HepG2 (cell line): ENCODE results near the gene FBXO10. TPM values are rescaled to one million over a fixed set of nuclear protein-coding genes. Genes with fewer than 3 reads are reported as not detected.

Experiments used
- ATAC-seq: fragments of 200-7000 bp; cut with Tn5 transposase; 3 replicates; pipeline ENCODE4 v1.9.1; 2020; ENCODE audit warnings: mild to moderate bottlenecking, moderate library complexity
- BruUV-seq: library from RNA; stranded (reverse); fragments of 400-500 nt; replicated peaks from 2 replicates; lab custom pipeline; 2021; lab: Mats Ljungman, UMichigan
- CTCF ChIA-PET: fragments of 300-600 bp; formaldehyde crosslinking; extraction: SDS; loops from one replicate; lab custom pipeline; 2021; ENCODE audit warnings: low total read pairs, inconsistent platforms, low intra/inter-chr PET ratio; lab: Yijun Ruan, JAX
- POLR2A ChIA-PET: fragments of 350-600 bp; sonication (Branson Sonifier 250); formaldehyde crosslinking; loops from one replicate; lab custom pipeline; 2020; ENCODE audit warnings: antibody characterized with exemption, inconsistent platforms; lab: Yijun Ruan, JAX
- DNase-seq: peaks from one replicate; pipeline ENCODE4 v3.0.0-alpha.2; 2015; ENCODE audit warnings: low spot score
- FAIRE-seq: peaks from 3 replicates; lab custom pipeline; 2011; peaks lifted over from hg19 to GRCh38; lab: Jason Lieb, UNC
- H2AFZ ChIP-seq: one replicate; pipeline ENCODE4 v1.6.1; 2011; ENCODE audit warnings: low read length, inconsistent platforms
- H3K27ac ChIP-seq: fragments of 300-600 bp; 3 replicates; pipeline ENCODE4 v1.8.0; 2011; ENCODE audit warnings: mixed run types, mild to moderate bottlenecking, mixed read lengths, low read length, inconsistent platforms; ENCODE audit not compliant: insufficient read depth; ENCODE audit errors: extremely low read length
- H3K27me3 ChIP-seq, 2 experiments: fragments of 200-600 bp in 1 of 2; 2 replicates in 1 of 2; 3 replicates in 1 of 2; pipeline versions ENCODE4 v1.6.0 to v1.8.0; 2011; ENCODE audit warnings: low read length in 2 of 2, mild to moderate bottlenecking in 2 of 2, moderate library complexity in 2 of 2, inconsistent platforms in 1 of 2; ENCODE audit not compliant: insufficient read depth in 2 of 2, control insufficient read depth in 1 of 2
- H3K36me3 ChIP-seq, 2 experiments: fragments of 200-600 bp in 1 of 2; replicated peaks in 1 of 2; 2 replicates in 1 of 2; 3 replicates in 1 of 2; pipeline versions ENCODE4 v1.5.1 to v1.8.0; 2011; ENCODE audit warnings: low read length in 2 of 2, inconsistent platforms in 1 of 2; ENCODE audit not compliant: insufficient read depth in 2 of 2, control insufficient read depth in 1 of 2
- H3K4me1 ChIP-seq: 2 replicates; pipeline ENCODE4 v1.5.1; 2012; ENCODE audit warnings: low read length, inconsistent platforms; ENCODE audit not compliant: insufficient read depth
- H3K4me2 ChIP-seq: 2 replicates; pipeline ENCODE4 v1.6.0; 2011; ENCODE audit warnings: low read depth, low read length, inconsistent platforms
- H3K4me3 ChIP-seq, 3 experiments: fragments of 200-600 bp in 1 of 3; sonication (generic), shearing (Covaris generic) in 1 of 3; replicated peaks in 1 of 3; 2 replicates each; pipeline ENCODE4 v1.5.1; 2011 to 2016; ENCODE audit warnings: low read length in 3 of 3, inconsistent platforms in 2 of 3, low read depth in 2 of 3, mild to moderate bottlenecking in 2 of 3, control low read depth in 1 of 3, mixed read lengths in 1 of 3; ENCODE audit not compliant: insufficient read depth in 1 of 3
- H3K79me2 ChIP-seq: one replicate; pipeline ENCODE4 v1.6.1; 2011; ENCODE audit warnings: low read length, inconsistent platforms; ENCODE audit not compliant: insufficient read depth
- H3K9ac ChIP-seq: 2 replicates; pipeline ENCODE4 v1.6.0; 2011; ENCODE audit warnings: mild to moderate bottlenecking, low read depth, low read length, inconsistent platforms; ENCODE audit not compliant: insufficient read depth
- H3K9me3 ChIP-seq: 2 replicates; pipeline ENCODE4 v1.5.1; 2012; ENCODE audit warnings: mild to moderate bottlenecking, low read length
- H4K20me1 ChIP-seq: 2 replicates; pipeline ENCODE4 v1.6.0; 2011; ENCODE audit warnings: inconsistent platforms, mild to moderate bottlenecking, low read length, moderate library complexity; ENCODE audit not compliant: insufficient read depth
- ESRRA ChIP-seq: sonication (generic); formaldehyde crosslinking; IDR thresholded peaks from 2 replicates; pipeline ENCODE4 v1.5.1; 2020; ENCODE audit warnings: mild to moderate bottlenecking, low read depth, missing genetic modification reagents
- NR2F2 ChIP-seq: IDR thresholded peaks from 2 replicates; pipeline ENCODE4 v1.6.1; 2012; ENCODE audit warnings: low read depth, inconsistent platforms, borderline replicate concordance
- PPARG ChIP-seq: conservative IDR thresholded peaks from 2 replicates; pipeline ENCODE4 v1.6.1; 2016; ENCODE audit warnings: missing biosample characterization, missing genetic modification reagents
- PTBP1 ChIP-seq: fragments of 200-400 bp; formaldehyde crosslinking; IDR thresholded peaks from 2 replicates; pipeline ENCODE4 v1.6.1; 2018; ENCODE audit warnings: low read length, low read depth; ENCODE audit not compliant: poor library complexity, severe bottlenecking
- REPIN1 ChIP-seq: sonication (generic); formaldehyde crosslinking; IDR thresholded peaks from 2 replicates; pipeline ENCODE4 v1.8.0; 2022; ENCODE audit warnings: missing genetic modification reagents, low read depth, mild to moderate bottlenecking, borderline replicate concordance
- RXRA ChIP-seq: sonication (generic); formaldehyde crosslinking; IDR thresholded peaks from 2 replicates; pipeline ENCODE4 v1.5.1; 2020; ENCODE audit warnings: missing genetic modification reagents
- SNAPC2 ChIP-seq: sonication (generic); formaldehyde crosslinking; IDR thresholded peaks from 2 replicates; pipeline ENCODE4 v1.8.1; 2022; ENCODE audit warnings: mild to moderate bottlenecking, missing genetic modification reagents
- ZFP1 ChIP-seq: IDR thresholded peaks from 2 replicates; pipeline ENCODE4 v1.6.1; 2016
- ZNF441 ChIP-seq: sonication (generic); formaldehyde crosslinking; IDR thresholded peaks from 2 replicates; pipeline ENCODE4 v1.7.0; 2021; ENCODE audit warnings: missing genetic modification reagents, borderline replicate concordance
- ZNF816 ChIP-seq: sonication (generic); formaldehyde crosslinking; IDR thresholded peaks from 2 replicates; pipeline ENCODE4 v1.8.0; 2022; ENCODE audit warnings: missing genetic modification reagents, mild to moderate bottlenecking, borderline replicate concordance
- WGBS: methylation state at CpG from one replicate; pipeline ENCODE4 v1.1.6; 2017; ENCODE audit warnings: low lambda C conversion rate; 5-methylcytosine and 5-hydroxymethylcytosine counted together
- in situ Hi-C: cut with HindIII; loops from 2 replicates; pipeline ENCODE4 v1.10.0; 2017; ENCODE audit warnings: low pct_unique_long_range_greater_than_20kb; ENCODE audit not compliant: extremely low pct_ligation_motif_present
- intact Hi-C: fragments of 100-400 bp; cut with micrococcal nuclease; formaldehyde crosslinking; loops from one replicate; pipeline ENCODE4 v1.10.0; 2022; ENCODE audit not compliant: unreplicated experiment
- polyA plus RNA-seq, 8 experiments: library from polyadenylated mRNA; depleted of rRNA in 3 of 8; stranded (reverse) in 7 of 8; unstranded in 1 of 8; fragments of >200 nt; fragmentation: Illumina TruSeq in 4 of 8; extraction: Trizol in 4 of 8; gene quantifications; 2 replicates each; pipeline versions ENCODE4 v1.2.1 to v1.2.3, GENCODE V29; 2011 to 2016; ENCODE audit warnings: low read depth in 4 of 8, missing spikeins in 1 of 8, mixed read lengths in 1 of 8; ENCODE audit not compliant: insufficient read depth in 1 of 8
- total RNA-seq, 5 experiments: library from RNA; depleted of rRNA; stranded (reverse); fragments of >200 nt; fragmentation: Illumina TruSeq; extraction: Trizol; gene quantifications; 2 replicates each; pipeline ENCODE4 v1.2.3, GENCODE V29; 2016; ENCODE audit warnings: low read depth in 1 of 5
- TF ChIP-seq, protein P1 (sequence below): sonication (generic); formaldehyde crosslinking; IDR thresholded peaks from 2 replicates; pipeline ENCODE4 v1.5.0; 2020; ENCODE audit warnings: mild to moderate bottlenecking, missing genetic modification reagents, borderline replicate concordance
- TF ChIP-seq, protein P2 (sequence below): sonication (generic); IDR thresholded peaks from 2 replicates; pipeline ENCODE4 v1.6.1; 2016; ENCODE audit warnings: low read depth, borderline replicate concordance
- TF ChIP-seq, protein P3 (sequence below): IDR thresholded peaks from 2 replicates; pipeline ENCODE4 v1.6.1; 2016; ENCODE audit warnings: missing compliant biosample characterization, missing genetic modification reagents, borderline replicate concordance
- TF ChIP-seq, protein P4 (sequence below): sonication (generic); formaldehyde crosslinking; IDR thresholded peaks from 2 replicates; pipeline ENCODE4 v1.4.0; 2020; ENCODE audit warnings: mild to moderate bottlenecking, missing genetic modification reagents

FBXO10 gene
- total and polyA plus RNA-seq, 2 of the 13 experiments (the other 11 are each of a cell fraction or from before 2014, with no cell fraction given), result 3.1 to 5.1 TPM

DNA sequence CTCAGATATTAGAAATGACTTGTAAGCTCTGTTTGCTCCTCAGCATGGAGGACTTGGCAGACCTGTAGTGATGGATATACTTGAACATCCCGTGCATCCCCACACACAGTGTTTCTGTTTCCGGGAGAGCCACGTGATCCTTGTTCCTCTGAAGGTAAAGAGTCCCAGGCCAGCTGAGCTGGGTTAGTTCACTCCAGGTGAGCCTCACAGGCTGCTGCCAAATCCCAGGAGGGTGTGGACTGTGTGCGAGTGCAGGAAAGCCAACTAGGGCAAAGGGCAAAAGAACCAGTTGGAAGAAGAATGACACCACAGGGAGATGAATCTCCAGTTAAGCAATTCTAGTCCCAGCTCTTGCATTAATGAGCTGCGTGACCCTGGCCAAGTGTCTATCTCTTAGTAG is 26.6 kb upstream of the FBXO10 start:
- Histone ChIP-seq H4K20me1 (no peaks in the 10 kb centered on the region), H3K4me3 (no peak overlapping the region), H3K4me2 (no peak overlapping the region), H2AFZ (no peak overlapping the region), H3K27ac (no peak overlapping the region), H3K36me3 (no peaks in the 10 kb centered on the region), H3K4me1 (peaks cover 10% of the 10 kb centered on the region), H3K9me3 (no peaks in the 10 kb centered on the region), H3K79me2 (no peaks in the 10 kb centered on the region), H3K27me3 (peaks cover 0 to 5% of the 10 kb centered on the region in 2 experiments; a peak in 3 of 5 replicates), H3K9ac (no peak overlapping the region)
- DNase-seq (no peak), ATAC-seq (peak; percentile 52), FAIRE-seq (no peak)
- ChIA-PET CTCF (no interaction called here), POLR2A (interaction anchor here (1.7 kb wide), 1 partner anchor 10 kb away, joined by 6 read pairs; the partner anchor contains the start of gene TOMM5)
- intact Hi-C loops (no loop called here), in situ Hi-C loops (no loop called here)
- 1% methylated on average over 5 of the region's 5 CpGs for WGBS
- BruUV-seq, result no TSS peak
- TF ChIP-seq NR2F2 (no peak), ZNF441 (no peak), ESRRA (CRISPR knock-in tag) (no peak), RXRA (peak; percentile 65; the same call in 1 of the 2 replicates), ZFP1 (no peak), REPIN1 (CRISPR knock-in tag) (no peak), SNAPC2 (CRISPR knock-in tag) (no peak), ZNF816 (CRISPR knock-in tag) (no peak), PTBP1 (no peak), PPARG (CRISPR knock-in tag) (peak; percentile 67)
- TF ChIP-seq, protein P1, sequence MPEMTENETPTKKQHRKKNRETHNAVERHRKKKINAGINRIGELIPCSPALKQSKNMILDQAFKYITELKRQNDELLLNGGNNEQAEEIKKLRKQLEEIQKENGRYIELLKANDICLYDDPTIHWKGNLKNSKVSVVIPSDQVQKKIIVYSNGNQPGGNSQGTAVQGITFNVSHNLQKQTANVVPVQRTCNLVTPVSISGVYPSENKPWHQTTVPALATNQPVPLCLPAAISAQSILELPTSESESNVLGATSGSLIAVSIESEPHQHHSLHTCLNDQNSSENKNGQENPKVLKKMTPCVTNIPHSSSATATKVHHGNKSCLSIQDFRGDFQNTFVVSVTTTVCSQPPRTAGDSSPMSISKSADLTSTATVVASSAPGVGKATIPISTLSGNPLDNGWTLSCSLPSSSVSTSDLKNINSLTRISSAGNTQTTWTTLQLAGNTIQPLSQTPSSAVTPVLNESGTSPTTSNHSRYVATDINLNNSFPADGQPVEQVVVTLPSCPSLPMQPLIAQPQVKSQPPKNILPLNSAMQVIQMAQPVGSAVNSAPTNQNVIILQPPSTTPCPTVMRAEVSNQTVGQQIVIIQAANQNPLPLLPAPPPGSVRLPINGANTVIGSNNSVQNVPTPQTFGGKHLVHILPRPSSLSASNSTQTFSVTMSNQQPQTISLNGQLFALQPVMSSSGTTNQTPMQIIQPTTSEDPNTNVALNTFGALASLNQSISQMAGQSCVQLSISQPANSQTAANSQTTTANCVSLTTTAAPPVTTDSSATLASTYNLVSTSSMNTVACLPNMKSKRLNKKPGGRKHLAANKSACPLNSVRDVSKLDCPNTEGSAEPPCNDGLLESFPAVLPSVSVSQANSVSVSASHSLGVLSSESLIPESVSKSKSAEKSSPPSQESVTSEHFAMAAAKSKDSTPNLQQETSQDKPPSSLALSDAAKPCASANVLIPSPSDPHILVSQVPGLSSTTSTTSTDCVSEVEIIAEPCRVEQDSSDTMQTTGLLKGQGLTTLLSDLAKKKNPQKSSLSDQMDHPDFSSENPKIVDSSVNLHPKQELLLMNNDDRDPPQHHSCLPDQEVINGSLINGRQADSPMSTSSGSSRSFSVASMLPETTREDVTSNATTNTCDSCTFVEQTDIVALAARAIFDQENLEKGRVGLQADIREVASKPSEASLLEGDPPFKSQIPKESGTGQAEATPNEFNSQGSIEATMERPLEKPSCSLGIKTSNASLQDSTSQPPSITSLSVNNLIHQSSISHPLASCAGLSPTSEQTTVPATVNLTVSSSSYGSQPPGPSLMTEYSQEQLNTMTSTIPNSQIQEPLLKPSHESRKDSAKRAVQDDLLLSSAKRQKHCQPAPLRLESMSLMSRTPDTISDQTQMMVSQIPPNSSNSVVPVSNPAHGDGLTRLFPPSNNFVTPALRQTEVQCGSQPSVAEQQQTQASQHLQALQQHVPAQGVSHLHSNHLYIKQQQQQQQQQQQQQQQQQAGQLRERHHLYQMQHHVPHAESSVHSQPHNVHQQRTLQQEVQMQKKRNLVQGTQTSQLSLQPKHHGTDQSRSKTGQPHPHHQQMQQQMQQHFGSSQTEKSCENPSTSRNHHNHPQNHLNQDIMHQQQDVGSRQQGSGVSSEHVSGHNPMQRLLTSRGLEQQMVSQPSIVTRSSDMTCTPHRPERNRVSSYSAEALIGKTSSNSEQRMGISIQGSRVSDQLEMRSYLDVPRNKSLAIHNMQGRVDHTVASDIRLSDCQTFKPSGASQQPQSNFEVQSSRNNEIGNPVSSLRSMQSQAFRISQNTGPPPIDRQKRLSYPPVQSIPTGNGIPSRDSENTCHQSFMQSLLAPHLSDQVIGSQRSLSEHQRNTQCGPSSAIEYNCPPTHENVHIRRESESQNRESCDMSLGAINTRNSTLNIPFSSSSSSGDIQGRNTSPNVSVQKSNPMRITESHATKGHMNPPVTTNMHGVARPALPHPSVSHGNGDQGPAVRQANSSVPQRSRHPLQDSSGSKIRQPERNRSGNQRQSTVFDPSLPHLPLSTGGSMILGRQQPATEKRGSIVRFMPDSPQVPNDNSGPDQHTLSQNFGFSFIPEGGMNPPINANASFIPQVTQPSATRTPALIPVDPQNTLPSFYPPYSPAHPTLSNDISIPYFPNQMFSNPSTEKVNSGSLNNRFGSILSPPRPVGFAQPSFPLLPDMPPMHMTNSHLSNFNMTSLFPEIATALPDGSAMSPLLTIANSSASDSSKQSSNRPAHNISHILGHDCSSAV (CRISPR knock-in tag), result no peak
- TF ChIP-seq, protein P2, sequence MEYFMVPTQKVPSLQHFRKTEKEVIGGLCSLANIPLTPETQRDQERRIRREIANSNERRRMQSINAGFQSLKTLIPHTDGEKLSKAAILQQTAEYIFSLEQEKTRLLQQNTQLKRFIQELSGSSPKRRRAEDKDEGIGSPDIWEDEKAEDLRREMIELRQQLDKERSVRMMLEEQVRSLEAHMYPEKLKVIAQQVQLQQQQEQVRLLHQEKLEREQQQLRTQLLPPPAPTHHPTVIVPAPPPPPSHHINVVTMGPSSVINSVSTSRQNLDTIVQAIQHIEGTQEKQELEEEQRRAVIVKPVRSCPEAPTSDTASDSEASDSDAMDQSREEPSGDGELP, result peak; percentile 17; the same call in 1 of the 2 replicates
- TF ChIP-seq, protein P3, sequence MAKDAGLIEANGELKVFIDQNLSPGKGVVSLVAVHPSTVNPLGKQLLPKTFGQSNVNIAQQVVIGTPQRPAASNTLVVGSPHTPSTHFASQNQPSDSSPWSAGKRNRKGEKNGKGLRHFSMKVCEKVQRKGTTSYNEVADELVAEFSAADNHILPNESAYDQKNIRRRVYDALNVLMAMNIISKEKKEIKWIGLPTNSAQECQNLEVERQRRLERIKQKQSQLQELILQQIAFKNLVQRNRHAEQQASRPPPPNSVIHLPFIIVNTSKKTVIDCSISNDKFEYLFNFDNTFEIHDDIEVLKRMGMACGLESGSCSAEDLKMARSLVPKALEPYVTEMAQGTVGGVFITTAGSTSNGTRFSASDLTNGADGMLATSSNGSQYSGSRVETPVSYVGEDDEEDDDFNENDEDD (CRISPR knock-in tag), result no peak
- TF ChIP-seq, protein P4, sequence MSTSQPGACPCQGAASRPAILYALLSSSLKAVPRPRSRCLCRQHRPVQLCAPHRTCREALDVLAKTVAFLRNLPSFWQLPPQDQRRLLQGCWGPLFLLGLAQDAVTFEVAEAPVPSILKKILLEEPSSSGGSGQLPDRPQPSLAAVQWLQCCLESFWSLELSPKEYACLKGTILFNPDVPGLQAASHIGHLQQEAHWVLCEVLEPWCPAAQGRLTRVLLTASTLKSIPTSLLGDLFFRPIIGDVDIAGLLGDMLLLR (CRISPR knock-in tag), result no peak
